K562 (cell line): ENCODE results near the gene CYP17A1. TPM values are rescaled to one million over a fixed set of nuclear protein-coding genes. Genes with fewer than 3 reads are reported as not detected.

Source experiments
- ATAC-seq: fragments of 200-7000 bp; cut with Tn5 transposase; 3 replicates; pipeline ENCODE4 v1.9.1; 2020; ENCODE audit warnings: moderate library complexity
- BruUV-seq: library from RNA; stranded (reverse); fragments of 400-500 nt; replicated peaks from 2 replicates; lab custom pipeline; 2021; lab: Mats Ljungman, UMichigan
- CTCF ChIA-PET: fragments of 300-600 bp; formaldehyde crosslinking; extraction: SDS; loops from one replicate; lab custom pipeline; 2021; ENCODE audit warnings: low intra/inter-chr PET ratio; lab: Yijun Ruan, JAX
- POLR2A ChIA-PET: fragments of 300-600, 350-650 bp; sonication (Branson Sonifier 250); formaldehyde crosslinking; extraction: SDS; loops from one replicate; lab custom pipeline; 2021; ENCODE audit warnings: antibody characterized with exemption, inconsistent platforms; lab: Yijun Ruan, JAX
- DNase-seq, 4 experiments: peaks; one replicate each; pipeline versions ENCODE4 v3.0.0 to v3.0.0-alpha.2; 2011 to 2018; ENCODE audit warnings: low spot score in 3 of 4, mixed read lengths in 3 of 4; ENCODE audit errors: extremely low read depth in 1 of 4
- FAIRE-seq: peaks from 2 replicates; lab custom pipeline; 2011; peaks lifted over from hg19 to GRCh38; lab: Jason Lieb, UNC
- H2AFZ ChIP-seq: 2 replicates; pipeline ENCODE4 v1.6.0; 2011; ENCODE audit warnings: low read depth, low read length, control low read depth, inconsistent platforms
- H3K27ac ChIP-seq: fragments of 200-600 bp; 3 replicates; pipeline ENCODE4 v1.8.0; 2011; ENCODE audit warnings: low read depth, mild to moderate bottlenecking, control low read depth, inconsistent platforms, low read length, moderate library complexity, mixed read lengths; ENCODE audit errors: extremely low read depth
- H3K27me3 ChIP-seq, 2 experiments: fragments of 300-600 bp in 1 of 2; 2 replicates in 1 of 2; 3 replicates in 1 of 2; pipeline versions ENCODE4 v1.6.0 to v1.8.0; 2011; ENCODE audit warnings: inconsistent platforms in 2 of 2, low read length in 2 of 2, mild to moderate bottlenecking in 1 of 2, mixed read lengths in 1 of 2, moderate library complexity in 1 of 2; ENCODE audit not compliant: control insufficient read depth in 2 of 2, insufficient read depth in 2 of 2
- H3K36me3 ChIP-seq: fragments of 300-600 bp; 3 replicates; pipeline ENCODE4 v1.8.0; 2011; ENCODE audit warnings: mild to moderate bottlenecking, low read length, inconsistent platforms; ENCODE audit not compliant: control insufficient read depth, insufficient read depth
- H3K4me1 ChIP-seq, 2 experiments: fragments of 200-600 bp in 1 of 2; replicated peaks in 1 of 2; 2 replicates in 1 of 2; 3 replicates in 1 of 2; pipeline versions ENCODE4 v1.5.1 to v1.8.0; 2011; ENCODE audit warnings: inconsistent platforms in 2 of 2, low read length in 2 of 2, mild to moderate bottlenecking in 1 of 2, mixed read lengths in 1 of 2, moderate library complexity in 1 of 2; ENCODE audit not compliant: control insufficient read depth in 2 of 2, insufficient read depth in 2 of 2
- H3K4me2 ChIP-seq: 2 replicates; pipeline ENCODE4 v1.6.1; 2011; ENCODE audit warnings: low read length, control low read depth, inconsistent platforms, mixed read lengths; ENCODE audit not compliant: insufficient read depth
- H3K4me3 ChIP-seq: fragments of 200-600 bp; sonication (generic), shearing (Covaris generic); 2 replicates; pipeline ENCODE4 v1.5.1; 2016; ENCODE audit warnings: control low read depth, inconsistent platforms
- H3K79me2 ChIP-seq: fragments of 200-600 bp; 3 replicates; pipeline ENCODE4 v1.8.0; 2011; ENCODE audit warnings: low read length, inconsistent platforms; ENCODE audit not compliant: control insufficient read depth, insufficient read depth
- H3K9ac ChIP-seq, 2 experiments: 2 replicates each; pipeline versions ENCODE4 v1.6.0 to v1.6.1; 2011; ENCODE audit warnings: low read depth in 2 of 2, low read length in 2 of 2, control low read depth in 1 of 2, inconsistent platforms in 1 of 2, mild to moderate bottlenecking in 1 of 2, mixed read lengths in 1 of 2; ENCODE audit not compliant: insufficient read depth in 1 of 2
- H3K9me1 ChIP-seq: one replicate; pipeline ENCODE4 v1.6.0; 2011; ENCODE audit warnings: inconsistent platforms, mild to moderate bottlenecking, low read length, moderate library complexity; ENCODE audit not compliant: control insufficient read depth, insufficient read depth
- H3K9me3 ChIP-seq: replicated peaks from 2 replicates; pipeline ENCODE4 v1.5.1; 2011; ENCODE audit warnings: low read depth, low read length, inconsistent platforms; ENCODE audit not compliant: control insufficient read depth, insufficient read depth
- H4K20me1 ChIP-seq: replicated peaks from 2 replicates; pipeline ENCODE4 v1.6.1; 2011; ENCODE audit warnings: low read length, inconsistent platforms, mixed read lengths; ENCODE audit not compliant: control insufficient read depth, insufficient read depth
- BRD9 ChIP-seq: fragments of 450-650 bp; IDR thresholded peaks from 2 replicates; pipeline ENCODE4 v1.6.1; 2018; ENCODE audit warnings: low read depth; ENCODE audit not compliant: partially characterized antibody
- HMGN3 ChIP-seq: IDR thresholded peaks from 2 replicates; pipeline ENCODE4 v1.6.1; 2011; ENCODE audit warnings: borderline replicate concordance, low read depth, mild to moderate bottlenecking, mixed read lengths, low read length; ENCODE audit not compliant: insufficient read length; ENCODE audit errors: extremely low read depth
- MBD2 ChIP-seq: sonication (generic); IDR thresholded peaks from 2 replicates; pipeline ENCODE4 v1.6.1; 2016; ENCODE audit warnings: low read depth, borderline replicate concordance
- POLR2AphosphoS2 ChIP-seq: IDR thresholded peaks from 2 replicates; pipeline ENCODE4 v1.6.1; 2012; ENCODE audit warnings: low read length, improper control_type of control experiment
- ZNF398 ChIP-seq: fragments of 250-450 bp; sonication (Bioruptor Pico); IDR thresholded peaks from 2 replicates; pipeline ENCODE4 v1.8.0; 2021; ENCODE audit warnings: moderate library complexity, mild to moderate bottlenecking, inconsistent platforms
- WGBS: fragments of 100-300 bp; shearing (Covaris generic); methylation state at CpG from one replicate; pipeline ENCODE4 v1.1.6; 2016; ENCODE audit warnings: low coverage, mixed read lengths; ENCODE audit not compliant: insufficient coverage; ENCODE audit errors: missing lambda C conversion rate; 5-methylcytosine and 5-hydroxymethylcytosine counted together
- in situ Hi-C: fragments of 300-500 bp; cut with MboI; formaldehyde crosslinking; loops from 4 replicates; pipeline ENCODE4 v1.15.0; 2018; ENCODE audit warnings: inconsistent platforms, mixed read lengths
- intact Hi-C: fragments of 100-400 bp; cut with micrococcal nuclease; formaldehyde crosslinking; loops from 2 replicates; pipeline ENCODE4 v1.14.2; 2022
- polyA plus RNA-seq, 8 experiments: library from polyadenylated mRNA; depleted of rRNA in 4 of 8; stranded (reverse) in 5 of 8; unstranded in 3 of 8; fragments of >200 nt; fragmentation: Nextera tagmentation in 2 of 8; fragmentation: Illumina TruSeq in 1 of 8; extraction: Ambion mirVana in 2 of 8; extraction: Trizol in 1 of 8; gene quantifications; 2 replicates each; pipeline versions ENCODE4 v1.2.1 to v1.2.3, GENCODE V29; 2011 to 2014; ENCODE audit warnings: inconsistent platforms in 1 of 8, missing spikeins in 1 of 8
- total RNA-seq, 7 experiments: library from RNA; depleted of rRNA in 6 of 7; stranded (reverse); fragments of >200 nt in 6 of 7; fragmentation: Illumina TruSeq in 2 of 7; extraction: Trizol in 2 of 7; gene quantifications; 2 replicates each; pipeline versions ENCODE4 v1.2.1 to v1.2.3, GENCODE V29; 2011 to 2021; ENCODE audit warnings: low replicate concordance in 1 of 7

CYP17A1 gene
- total and polyA plus RNA-seq, 9 of the 15 experiments (the other 6 are each of a cell fraction or from before 2014, with no cell fraction given) = 2.3 TPM; not detected in 8

- no peaks in the 10 kb centered on the region for H3K36me3 ChIP-seq
- no peak overlapping the region for H3K4me3 ChIP-seq
- no peaks in the 10 kb centered on the region for H3K27me3 ChIP-seq
- no peak for FAIRE-seq
- no peaks in the 10 kb centered on the region; a peak in 1 of 5 replicates for H3K4me1 ChIP-seq
- POLR2A ChIA-PET = interaction anchor here (0.8 kb wide), 1 partner anchor 10 kb away, joined by 3 read pairs; no protein-coding TSS in a partner anchor
- in situ Hi-C loops = no loop called here
- TF ChIP-seq POLR2AphosphoS2 (no peak), ZNF398 (CRISPR knock-in tag) (no peak), MBD2 (no peak), BRD9 (no peak), HMGN3 (no peak)
- TF ChIP-seq, all 486 proteins: peak for 0
- Histone ChIP-seq H2AFZ (no peak overlapping the region), H3K27ac (no peak overlapping the region), H3K79me2 (no peaks in the 10 kb centered on the region), H4K20me1 (no peaks in the 10 kb centered on the region), H3K9me3 (no peaks in the 10 kb centered on the region), H3K9ac (no peak overlapping the region), H3K9me1 (peaks cover 3% of the 10 kb centered on the region), H3K4me2 (no peak overlapping the region)
- 46% methylated on average over 4 of the region's 5 CpGs for WGBS
- no TSS peak for BruUV-seq
- no peak for ATAC-seq
- DNase-seq = no peak
- CTCF ChIA-PET = no interaction called here
- intact Hi-C loops = no loop called here
These were observed 9.6 kb downstream of the CYP17A1 start for GRCh38 chr10:102827597-102827975.
